Lower leg skin (tissue), 4 donors: ENCODE measurements around the gene CTLA4. TPM values are rescaled to one million over a fixed set of nuclear protein-coding genes. Genes with fewer than 3 reads are reported as not detected.

Experiments
- DNase-seq, 2 donors: peaks; one replicate each; pipeline ENCODE4 v3.0.0-alpha.2; 2019; ENCODE audit warnings: low spot score in 2 of 2
- H3K4me3 ChIP-seq: fragments of 200-600 bp; sonication (generic); 2 replicates; pipeline ENCODE4 v1.5.1; 2017; ENCODE audit warnings: mild to moderate bottlenecking, low read depth; ENCODE audit not compliant: poor library complexity, severe bottlenecking
- POLR2A ChIP-seq, 2 donors: fragments of 450-650 bp; IDR thresholded peaks; one replicate each; pipeline ENCODE4 v1.6.1; 2016 to 2017; ENCODE audit warnings: antibody characterized with exemption in 2 of 2, mild to moderate bottlenecking in 1 of 2, moderate library complexity in 1 of 2
- WGBS, 2 donors: methylation state at CpG; one replicate each; pipeline ENCODE4 v1.1.5; 2018; 5-methylcytosine and 5-hydroxymethylcytosine counted together
- intact Hi-C: fragments of 100-400 bp; cut with DNase I; formaldehyde crosslinking; loops from one replicate; pipeline ENCODE4 v1.15.0; 2023; ENCODE audit warnings: low total_unique reads
- total RNA-seq, 4 donors: library from RNA; depleted of rRNA; stranded (reverse); fragments of >200 nt; gene quantifications; one replicate each; pipeline ENCODE4 v1.1.0, GENCODE V29; 2016
- TF ChIP-seq, protein P1 (sequence below), 3 donors: fragments of 450-650 bp; IDR thresholded peaks; one replicate each; pipeline ENCODE4 v1.5.1; 2016; ENCODE audit warnings: antibody characterized with exemption in 3 of 3, mild to moderate bottlenecking in 3 of 3, moderate library complexity in 2 of 3

CTLA4 gene
- total RNA-seq, 4 donors from 2014 or later = 0.45 TPM; not detected in 3

GRCh38 chr2:203892207-203892606, 24.6 kb downstream of the CTLA4 start:
- no peak for DNase-seq
- no peak overlapping the region for H3K4me3 ChIP-seq
- TF ChIP-seq, protein P1, sequence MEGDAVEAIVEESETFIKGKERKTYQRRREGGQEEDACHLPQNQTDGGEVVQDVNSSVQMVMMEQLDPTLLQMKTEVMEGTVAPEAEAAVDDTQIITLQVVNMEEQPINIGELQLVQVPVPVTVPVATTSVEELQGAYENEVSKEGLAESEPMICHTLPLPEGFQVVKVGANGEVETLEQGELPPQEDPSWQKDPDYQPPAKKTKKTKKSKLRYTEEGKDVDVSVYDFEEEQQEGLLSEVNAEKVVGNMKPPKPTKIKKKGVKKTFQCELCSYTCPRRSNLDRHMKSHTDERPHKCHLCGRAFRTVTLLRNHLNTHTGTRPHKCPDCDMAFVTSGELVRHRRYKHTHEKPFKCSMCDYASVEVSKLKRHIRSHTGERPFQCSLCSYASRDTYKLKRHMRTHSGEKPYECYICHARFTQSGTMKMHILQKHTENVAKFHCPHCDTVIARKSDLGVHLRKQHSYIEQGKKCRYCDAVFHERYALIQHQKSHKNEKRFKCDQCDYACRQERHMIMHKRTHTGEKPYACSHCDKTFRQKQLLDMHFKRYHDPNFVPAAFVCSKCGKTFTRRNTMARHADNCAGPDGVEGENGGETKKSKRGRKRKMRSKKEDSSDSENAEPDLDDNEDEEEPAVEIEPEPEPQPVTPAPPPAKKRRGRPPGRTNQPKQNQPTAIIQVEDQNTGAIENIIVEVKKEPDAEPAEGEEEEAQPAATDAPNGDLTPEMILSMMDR (IDR thresholded peaks at IDR 0.05) = no peak
- TF ChIP-seq POLR2A (IDR thresholded peaks at IDR 0.05) = no peak
- intact Hi-C loops = no loop called here
- WGBS, 2 donors = 89 to 98% methylated on average over 4 of the region's 4 CpGs

DNA sequence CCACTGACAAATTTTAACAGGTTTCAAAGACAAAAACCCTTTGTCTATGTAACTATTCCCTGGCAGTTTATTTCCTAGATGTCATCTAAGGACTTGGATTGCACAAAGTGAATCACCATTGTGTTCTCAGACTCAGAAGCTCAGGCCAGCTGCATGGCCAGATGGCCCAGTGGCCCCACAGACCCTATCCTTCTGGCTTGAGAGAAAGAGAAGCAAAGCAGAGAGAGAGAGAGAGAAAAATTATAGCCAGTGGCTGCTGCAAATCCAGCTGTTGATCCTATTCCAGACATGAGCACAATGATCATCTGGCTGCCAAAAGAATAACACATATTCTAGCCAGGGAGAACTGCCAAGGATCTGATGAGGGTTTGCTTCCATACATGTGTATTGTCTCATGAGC, 25.8 kb downstream of the CTLA4 start:
- DNase-seq = no peak
- no peak overlapping the region for H3K4me3 ChIP-seq
- TF ChIP-seq, protein P1 (IDR thresholded peaks at IDR 0.05) = no peak
- no peak for TF ChIP-seq POLR2A (IDR thresholded peaks at IDR 0.05)
- intact Hi-C loops = no loop called here

GRCh38 chr2:203893840-203894239, 26.3 kb downstream of the CTLA4 start:
- TF ChIP-seq, protein P1 (IDR thresholded peaks at IDR 0.05) = no peak
- TF ChIP-seq POLR2A (IDR thresholded peaks at IDR 0.05) = no peak
- no peak for DNase-seq
- intact Hi-C loops = no loop called here
- WGBS, 2 donors = 73 to 79% methylated on average over 7 of the region's 7 CpGs
- no peak overlapping the region for H3K4me3 ChIP-seq

GRCh38 chr2:203894262-203894661, 26.7 kb downstream of the CTLA4 start:
- intact Hi-C loops = no loop called here
- 91 to 93% methylated on average over 1 of the region's 1 CpG for WGBS, 2 donors

GRCh38 chr2:203897544-203897943, 30.0 kb downstream of the CTLA4 start:
- intact Hi-C loops = no loop called here
- H3K4me3 ChIP-seq = no peak overlapping the region
- no peak for TF ChIP-seq POLR2A (IDR thresholded peaks at IDR 0.05)
- TF ChIP-seq, protein P1 (IDR thresholded peaks at IDR 0.05) = no peak
- DNase-seq = no peak
- 66 to 67% methylated on average over 2 of the region's 2 CpGs for WGBS, 2 donors

More at GRCh38 chr2:203894262-203894661, 26.7 kb downstream of the CTLA4 start:
- no peak overlapping the region for H3K4me3 ChIP-seq
- DNase-seq = no peak
- TF ChIP-seq, protein P1 (IDR thresholded peaks at IDR 0.05) = no peak
- no peak for TF ChIP-seq POLR2A (IDR thresholded peaks at IDR 0.05)

- WGBS, 2 donors = 60 to 68% methylated on average over 2 of the region's 2 CpGs
- DNase-seq = no peak
- no peak for TF ChIP-seq POLR2A (IDR thresholded peaks at IDR 0.05)
- TF ChIP-seq, protein P1 (IDR thresholded peaks at IDR 0.05) = no peak
- intact Hi-C loops = no loop called here
- H3K4me3 ChIP-seq = no peak overlapping the region
Observed at GRCh38 chr2:203898657-203899056, 31.1 kb downstream of the CTLA4 start.
